Stimulated activated CD4-positive, alpha-beta T cell treated with anti-CD3 and anti-CD28 coated beads, Interleukin-4, amount 100 ng/mL, for 24 hours (primary cell): ENCODE results near the gene ASAP2.
"Not testable (repeated sequence)": the region's sequence is repeated elsewhere in the genome, so short reads cannot be mapped to it uniquely, and the experiment has no call there.

ENCODE experiments used
- DNase-seq: peaks from one replicate; pipeline ENCODE4 v3.0.0-alpha.2; 2020

The ASAP2 gene

GRCh38 chr2:9212661-9213411 lies 6.2 kb downstream of the ASAP2 start:
- DNase-seq = no peak

DNA sequence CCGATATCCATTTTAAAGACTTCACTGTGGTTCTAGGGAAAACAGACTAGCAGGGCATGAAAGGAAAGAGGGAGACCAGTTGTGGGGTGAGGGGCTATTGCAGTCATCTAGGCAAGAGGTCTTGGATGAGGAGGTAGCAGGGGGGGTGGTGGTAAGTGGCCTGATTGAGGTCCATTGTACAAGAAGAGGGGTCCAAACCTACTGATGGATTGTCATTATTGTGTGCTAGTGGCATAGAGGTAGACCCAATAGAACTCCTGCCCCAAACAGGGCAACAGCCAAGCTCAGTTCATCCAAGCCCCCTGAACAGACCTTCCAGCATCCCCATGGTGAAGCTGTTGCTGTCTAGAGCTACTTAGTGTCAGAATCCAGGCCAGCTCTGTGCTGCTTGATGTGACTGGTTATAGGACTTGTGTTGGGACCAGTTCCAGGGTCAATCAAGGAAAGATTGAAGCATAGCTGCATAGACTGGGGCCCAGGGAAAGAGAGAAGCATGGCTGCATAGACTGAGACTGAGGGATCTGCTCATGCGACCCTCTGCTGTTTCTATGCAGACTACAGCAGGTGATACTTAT lies 7.0 kb downstream of the ASAP2 start:
- no peak for DNase-seq

- no peak for DNase-seq
These were observed 8.3 kb downstream of the ASAP2 start for GRCh38 chr2:9214873-9215272.

- no peak for DNase-seq
These were observed 9.1 kb downstream of the ASAP2 start for GRCh38 chr2:9215680-9216079.

DNA sequence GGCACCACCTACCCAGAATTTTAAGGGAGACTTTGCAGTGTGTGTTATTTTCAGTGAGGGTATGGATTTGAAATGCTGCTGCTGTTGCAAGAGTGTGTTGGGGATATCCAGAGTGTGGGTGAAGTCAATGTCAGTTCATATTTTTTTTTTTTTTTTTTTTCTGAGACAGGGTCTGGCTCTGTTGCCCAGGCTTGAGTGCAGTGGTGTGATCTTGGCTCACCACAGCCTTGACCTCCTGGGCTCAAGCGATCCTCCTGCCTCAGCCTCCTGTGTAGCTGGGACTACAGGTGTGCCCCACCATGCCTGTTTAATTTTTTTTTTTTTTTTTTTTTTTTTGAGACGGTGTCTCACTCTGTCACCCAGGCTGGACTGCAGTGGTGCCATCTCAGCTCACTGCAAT lies 9.5 kb downstream of the ASAP2 start:
- DNase-seq = not testable (repeated sequence)

DNA sequence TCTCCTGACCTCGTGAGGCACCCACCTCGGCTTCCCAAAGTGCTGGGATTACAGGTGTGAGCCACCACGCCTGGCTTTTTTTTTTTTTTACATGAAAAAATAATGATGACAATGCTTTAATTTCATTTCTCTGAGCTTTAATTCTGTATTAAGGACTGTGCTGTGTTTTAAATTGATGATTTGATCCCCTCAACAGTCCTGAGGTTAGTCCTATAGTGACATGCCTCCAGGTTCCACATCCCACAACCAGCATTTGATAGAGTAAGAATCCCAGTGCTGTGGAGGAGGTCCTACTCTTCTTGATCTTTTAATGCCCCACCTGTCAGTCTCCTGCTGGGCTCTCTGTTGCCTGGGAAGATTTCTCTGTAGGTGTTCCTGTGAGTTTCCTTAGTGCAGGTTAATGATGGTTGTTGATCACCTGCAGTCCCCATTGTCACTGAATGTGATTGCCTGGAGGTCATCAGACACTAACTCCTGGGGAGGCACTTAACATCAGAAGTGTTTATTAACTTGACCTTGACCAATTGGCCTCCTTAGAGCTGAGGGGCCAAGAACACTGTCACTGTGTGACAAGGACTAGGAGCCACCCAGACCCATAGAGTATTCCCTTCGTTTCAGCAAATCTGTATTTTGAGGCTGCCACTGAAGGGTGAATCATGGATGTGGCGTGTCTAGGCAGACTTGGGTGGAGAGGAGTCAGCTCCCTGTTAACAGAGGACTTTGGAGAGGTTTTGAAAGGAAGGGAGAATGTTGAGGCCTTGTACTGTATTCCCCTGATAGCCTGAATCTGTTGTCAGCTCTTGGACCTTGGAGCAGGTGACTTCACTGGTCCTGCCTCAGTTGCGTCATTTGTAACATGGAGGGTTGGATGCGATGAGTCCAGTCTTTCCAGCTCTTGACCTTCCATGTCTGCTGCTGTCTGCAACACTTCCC lies 11.5 kb downstream of the ASAP2 start:
- no peak for DNase-seq

GRCh38 chr2:9219027-9219445 lies 12.4 kb downstream of the ASAP2 start:
- no peak for DNase-seq

GRCh38 chr2:9220201-9220600 lies 13.6 kb downstream of the ASAP2 start:
- DNase-seq = no peak

GRCh38 chr2:9221223-9221622 lies 14.6 kb downstream of the ASAP2 start:
- no peak for DNase-seq

- DNase-seq = no peak
These were observed 15.8 kb downstream of the ASAP2 start for GRCh38 chr2:9222239-9222892.

DNA sequence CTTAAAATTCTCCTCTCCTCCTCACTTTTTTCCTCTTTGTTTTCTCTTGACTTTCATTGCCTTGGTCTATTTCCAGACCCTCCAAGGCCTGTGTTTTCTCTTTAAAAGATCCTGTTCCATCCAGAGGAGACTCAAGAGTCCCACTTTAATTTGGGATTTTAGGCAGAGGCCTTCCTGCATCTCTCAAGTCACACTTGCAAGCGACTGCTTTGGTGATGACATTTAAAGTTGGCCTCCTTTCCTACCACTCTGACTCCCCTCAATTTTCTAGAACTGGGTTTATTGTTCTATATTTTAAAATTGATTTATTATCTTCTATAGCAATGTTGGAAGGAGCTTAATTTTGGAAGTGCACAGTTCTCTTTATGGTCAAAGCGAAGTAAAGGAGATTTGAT lies 16.3 kb downstream of the ASAP2 start:
- no peak for DNase-seq

DNA sequence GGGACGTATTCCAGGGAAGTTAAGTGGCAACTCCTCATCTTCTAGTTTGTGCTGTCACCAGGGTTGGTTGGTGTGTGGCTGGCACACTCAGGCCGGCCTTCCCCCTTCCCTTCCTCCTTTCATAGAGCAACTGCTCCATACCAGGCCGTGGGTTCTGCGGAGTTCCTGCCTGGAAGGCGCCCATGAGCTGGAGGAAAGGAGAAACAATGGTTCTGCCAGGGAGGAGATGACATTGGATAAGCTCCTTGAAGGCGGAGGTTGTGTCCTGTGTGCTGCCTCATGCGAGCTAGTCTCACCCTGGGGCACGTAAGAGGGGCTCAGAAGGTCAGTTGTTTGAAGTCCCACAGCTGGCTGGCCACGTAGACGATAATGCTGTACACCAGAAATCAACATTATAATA lies 19.2 kb downstream of the ASAP2 start:
- no peak for DNase-seq

DNA sequence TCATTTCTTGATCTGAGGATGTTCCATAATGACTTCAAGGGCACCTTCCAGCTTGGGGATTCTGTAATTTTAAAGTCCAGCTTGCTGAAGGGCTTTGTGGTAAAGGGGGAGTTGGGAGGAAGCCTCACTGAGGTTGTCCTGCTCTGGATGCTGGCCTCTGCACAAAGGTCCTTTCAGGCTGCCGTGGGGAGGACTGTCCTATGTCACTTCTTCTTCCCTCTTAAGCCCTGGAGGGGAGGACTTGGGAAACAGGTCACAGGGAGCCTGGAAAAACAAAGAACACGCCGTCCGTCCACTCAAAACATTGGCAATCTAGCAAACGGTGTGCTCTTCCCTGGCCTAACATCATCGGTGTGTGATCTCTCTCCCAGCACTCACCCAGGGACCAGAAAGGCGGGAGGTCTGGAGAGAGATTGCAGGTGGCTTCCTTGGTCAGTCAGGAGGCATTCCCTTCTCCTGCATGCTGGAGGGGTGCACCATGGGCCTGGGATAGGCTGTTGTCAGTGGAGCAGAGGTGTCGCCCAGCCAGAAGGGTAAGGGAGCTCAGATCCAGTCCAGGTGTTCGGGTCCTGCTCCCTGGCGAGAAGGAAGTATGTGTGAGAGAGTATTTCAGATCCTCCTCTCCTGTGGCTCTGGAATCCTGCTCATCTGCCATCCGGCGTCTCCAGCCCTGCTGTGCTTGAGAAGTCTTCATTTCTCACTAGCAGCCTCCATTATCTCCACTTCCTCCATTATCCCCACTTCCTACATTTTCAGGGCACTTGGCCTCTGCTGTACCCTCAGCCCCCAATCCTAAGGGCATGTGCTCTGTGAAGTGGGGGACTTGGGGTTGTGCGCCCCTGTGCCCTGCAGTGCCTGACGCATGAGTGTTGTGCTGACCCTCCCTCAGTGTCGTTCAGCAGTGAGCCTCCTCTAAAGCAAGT lies 20.1 kb downstream of the ASAP2 start:
- no peak for DNase-seq

- no peak for DNase-seq
These were observed 21.6 kb downstream of the ASAP2 start for GRCh38 chr2:9228088-9228751.

GRCh38 chr2:9228781-9229469 lies 22.3 kb downstream of the ASAP2 start:
- DNase-seq = no peak

DNA sequence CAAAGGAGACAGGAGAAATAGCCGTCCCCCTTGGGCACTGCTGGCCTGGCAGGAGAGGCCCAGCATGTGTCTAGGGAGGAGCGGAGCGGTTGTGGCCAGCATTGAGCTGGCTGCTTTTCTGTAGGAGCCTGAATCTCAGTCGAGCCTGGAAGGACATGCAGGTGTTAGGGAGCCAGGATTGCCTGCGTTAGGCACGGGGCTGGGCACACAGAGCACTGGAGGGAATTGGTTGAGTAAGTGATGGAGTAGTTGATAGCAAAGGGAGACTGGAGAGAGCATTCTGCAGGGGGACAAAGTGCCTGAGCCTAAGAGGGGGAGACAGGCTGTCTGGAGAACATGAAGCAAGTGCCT lies 22.8 kb downstream of the ASAP2 start:
- DNase-seq = no peak

DNA sequence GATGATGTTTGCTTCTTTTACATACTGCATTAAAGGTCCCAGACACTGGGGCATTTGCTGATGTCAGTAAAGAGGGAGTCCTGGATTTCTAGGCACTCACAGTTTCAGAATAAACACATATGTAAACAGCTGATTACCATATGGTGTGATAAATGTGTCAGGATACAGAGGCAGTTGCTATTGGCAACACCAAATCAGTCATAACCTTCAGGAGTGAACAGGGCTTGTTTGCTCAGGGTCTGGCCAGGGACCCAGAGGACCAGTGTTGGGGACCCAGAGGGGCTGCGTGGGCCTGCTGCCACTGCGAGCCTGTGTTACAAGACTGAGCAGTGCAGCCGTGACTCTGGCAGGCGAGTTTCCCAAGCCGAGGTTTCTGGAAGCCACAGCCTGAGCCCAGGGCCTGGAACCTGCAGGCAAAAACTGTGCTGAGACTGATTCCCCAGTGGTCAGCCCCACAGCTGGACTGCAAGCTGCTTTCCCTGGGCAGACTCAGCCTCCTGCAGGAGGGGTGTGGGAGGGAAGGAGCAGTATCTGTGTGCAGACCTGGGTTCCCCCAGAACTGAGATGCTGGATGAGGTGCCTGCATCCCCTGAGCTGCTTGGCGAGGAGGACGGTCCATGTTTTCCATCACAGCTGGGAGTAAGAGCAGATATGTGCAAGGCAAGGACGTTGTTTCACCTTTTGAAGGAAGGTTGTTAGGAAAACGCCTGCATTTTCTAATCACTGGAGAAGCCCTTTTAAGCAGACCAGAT lies 23.6 kb downstream of the ASAP2 start:
- DNase-seq = no peak

DNA sequence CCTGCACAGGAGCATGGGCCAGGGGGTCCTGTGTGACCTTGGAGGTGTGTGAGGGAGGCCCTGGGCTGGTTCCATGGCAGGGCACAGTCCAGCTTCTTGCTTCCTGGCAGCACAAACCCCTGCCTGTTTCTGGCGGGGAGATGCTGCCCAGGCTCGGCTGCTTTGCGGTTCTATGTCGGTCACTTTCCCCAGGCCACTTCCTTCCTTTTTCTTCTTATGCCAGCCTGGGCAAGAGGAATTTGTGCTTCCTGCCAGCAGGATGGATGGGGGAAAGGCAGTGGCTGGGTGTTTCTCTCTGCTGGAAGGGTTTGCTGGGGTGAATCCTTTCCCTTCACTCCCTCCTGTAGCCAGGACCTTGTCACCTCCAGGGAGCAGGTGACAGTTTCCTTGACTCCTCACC lies 24.3 kb downstream of the ASAP2 start:
- no peak for DNase-seq

DNA sequence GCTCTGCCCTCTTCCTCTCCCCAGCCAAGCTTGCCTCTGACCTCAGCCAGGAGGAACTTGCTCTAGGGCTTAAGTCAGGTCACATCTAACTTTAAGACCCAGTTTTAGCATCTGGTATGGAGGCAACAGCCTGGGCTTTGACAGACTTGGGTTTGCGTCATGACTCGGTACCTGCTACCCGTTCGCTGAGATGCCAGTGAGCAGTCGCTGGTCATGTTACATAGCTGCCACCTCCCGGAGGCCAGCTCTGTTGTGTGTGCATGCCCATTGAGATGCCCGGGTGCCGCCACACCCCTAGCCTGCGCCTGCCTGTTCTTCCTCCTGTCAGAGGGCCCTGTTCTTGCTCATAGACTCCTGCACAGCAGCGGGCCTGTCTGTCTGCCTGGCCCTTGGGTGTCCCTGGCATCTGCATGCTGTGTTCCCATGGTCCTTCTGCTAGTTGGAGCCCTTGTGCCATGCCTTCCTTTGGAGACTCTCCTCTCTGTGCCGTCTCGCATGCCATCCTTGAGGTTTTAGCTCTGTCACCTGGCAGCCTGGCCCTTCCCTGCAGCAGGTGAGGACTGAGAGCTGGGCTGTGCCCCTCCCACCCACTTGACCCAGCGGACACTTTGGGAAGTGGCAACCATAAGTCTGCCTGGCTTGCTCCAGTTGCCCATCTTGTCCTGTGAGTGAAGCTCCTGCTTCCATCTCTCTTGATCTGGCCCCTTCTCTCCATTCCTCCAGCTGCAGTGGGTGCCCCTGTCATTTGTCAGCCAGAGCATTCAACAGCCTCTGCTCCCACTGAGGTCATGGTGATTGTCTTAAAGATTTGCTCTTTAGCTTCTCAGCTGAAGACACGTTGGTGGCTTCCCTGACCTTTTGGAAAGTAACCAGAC lies 24.9 kb downstream of the ASAP2 start:
- DNase-seq = no peak
